OCI-LY1 (cell line): ENCODE results near the gene TIRAP.

Experiments
- CTCF ChIP-seq: fragments of 200-600 bp; sonication (generic), shearing (Covaris generic); IDR thresholded peaks from 2 replicates; pipeline ENCODE4 v1.5.1; 2017; ENCODE audit warnings: mild to moderate bottlenecking, antibody characterized with exemption, low read length, moderate library complexity, mixed read lengths
- EZH2 ChIP-seq: fragments of 200-600 bp; sonication (generic), shearing (Covaris generic); IDR thresholded peaks from 2 replicates; pipeline ENCODE4 v1.8.0; 2017; ENCODE audit warnings: borderline replicate concordance, mixed run types, mild to moderate bottlenecking, antibody characterized with exemption, low read length, moderate library complexity, mixed read lengths

GRCh38 chr11:126256216-126256615 lies 26.7 kb upstream of the TIRAP start:
- TF ChIP-seq CTCF (no peak), EZH2 (no peak)
